ENCODE measurements around the gene KLHL36.

GRCh38 chr16:84654238-84654637, 5.9 kb downstream of the KLHL36 start:
- TF ChIP-seq EP300 (IDR thresholded peaks at IDR 0.05) (no peak), CTCF (IDR thresholded peaks at IDR 0.05) (no peak), POLR2A (IDR thresholded peaks at IDR 0.05) (no peak)
